K562 (cell line): ENCODE results near the gene SAE1. TPM values are rescaled to one million over a fixed set of nuclear protein-coding genes. Genes with fewer than 3 reads are reported as not detected.

Experiments used
- ARID3A ChIP-seq: IDR thresholded peaks from 2 replicates; pipeline ENCODE4 v1.6.1; 2012; ENCODE audit warnings: low read depth, low read length, improper control_type of control experiment, borderline replicate concordance
- GTF2E2 ChIP-seq: fragments of 200-800 bp; sonication (Bioruptor generic); IDR thresholded peaks from 2 replicates; pipeline ENCODE4 v1.6.1; 2016; ENCODE audit warnings: missing genetic modification characterization, missing compliant biosample characterization
- MYC ChIP-seq, 2 experiments: fragments of 250-450 bp in 1 of 2; sonication (Bioruptor Pico) in 1 of 2; IDR thresholded peaks; 2 replicates each; pipeline versions ENCODE4 v1.5.1 to v1.6.1; 2012 to 2021; ENCODE audit warnings: low read depth in 2 of 2, borderline replicate concordance in 1 of 2, improper control_type of control experiment in 1 of 2, low read length in 1 of 2, mild to moderate bottlenecking in 1 of 2, moderate library complexity in 1 of 2
- NCOA4 ChIP-seq: fragments of 450-650 bp; IDR thresholded peaks from 2 replicates; pipeline ENCODE4 v1.6.1; 2018; ENCODE audit warnings: mild to moderate bottlenecking; ENCODE audit not compliant: partially characterized antibody
- NR0B1 ChIP-seq: fragments of 450-650 bp; IDR thresholded peaks from one replicate; pipeline ENCODE4 v1.6.1; 2018; ENCODE audit warnings: mild to moderate bottlenecking, moderate library complexity; ENCODE audit not compliant: partially characterized antibody
- NR3C1 ChIP-seq: sonication (generic); formaldehyde crosslinking; IDR thresholded peaks from 2 replicates; pipeline ENCODE4 v1.8.1; 2022; ENCODE audit warnings: missing genetic modification reagents
- PCBP1 ChIP-seq: fragments of 200-400 bp; formaldehyde crosslinking; IDR thresholded peaks from 2 replicates; pipeline ENCODE4 v1.6.1; 2018; ENCODE audit warnings: mild to moderate bottlenecking, low read depth, low read length; ENCODE audit not compliant: poor library complexity, severe bottlenecking
- POLR2A ChIP-seq: fragments of 450-650 bp; conservative IDR thresholded peaks from 2 replicates; pipeline ENCODE4 v1.6.1; 2016
- RAD21 ChIP-seq, 2 experiments: fragments of 250-450 bp in 1 of 2; fragments of 450-650 bp in 1 of 2; sonication (Bioruptor Pico) in 1 of 2; formaldehyde crosslinking in 1 of 2; IDR thresholded peaks in 1 of 2; conservative IDR thresholded peaks in 1 of 2; 2 replicates each; pipeline versions ENCODE4 v1.4.0 to v1.8.0; 2020 to 2022; ENCODE audit warnings: mild to moderate bottlenecking in 2 of 2, moderate library complexity in 1 of 2
- SFPQ ChIP-seq: fragments of 200-400 bp; formaldehyde crosslinking; IDR thresholded peaks from 2 replicates; pipeline ENCODE4 v1.6.1; 2017; ENCODE audit warnings: mild to moderate bottlenecking, low read depth, low read length, moderate library complexity
- TFE3 ChIP-seq: fragments of 450-650 bp; formaldehyde crosslinking; IDR thresholded peaks from 2 replicates; pipeline ENCODE4 v1.4.0; 2020; ENCODE audit warnings: mild to moderate bottlenecking, mixed read lengths
- THAP7 ChIP-seq: fragments of 250-450 bp; sonication (Bioruptor Pico); IDR thresholded peaks from 2 replicates; pipeline ENCODE4 v1.5.0; 2021
- THRA ChIP-seq: fragments of 450-650 bp; IDR thresholded peaks from 2 replicates; pipeline ENCODE4 v1.6.1; 2017; ENCODE audit warnings: mild to moderate bottlenecking, moderate library complexity
- TRIM24 ChIP-seq, 2 experiments: fragments of 450-650 bp; IDR thresholded peaks; 2 replicates each; pipeline ENCODE4 v1.6.1; 2016
- ZKSCAN3 ChIP-seq: fragments of 250-450 bp; sonication (Bioruptor Pico); IDR thresholded peaks from 2 replicates; pipeline ENCODE4 v1.4.0; 2020
- ZNF584 ChIP-seq: fragments of 200-800 bp; sonication (Bioruptor generic); IDR thresholded peaks from 2 replicates; pipeline ENCODE4 v1.6.1; 2016; ENCODE audit warnings: low read depth, mild to moderate bottlenecking, missing genetic modification characterization, missing compliant biosample characterization
- ZZZ3 ChIP-seq: fragments of 450-650 bp; IDR thresholded peaks from 2 replicates; pipeline ENCODE4 v1.6.1; 2016; ENCODE audit warnings: antibody characterized with exemption, mild to moderate bottlenecking, moderate library complexity
- polyA plus RNA-seq, 8 experiments: library from polyadenylated mRNA; depleted of rRNA in 4 of 8; stranded (reverse) in 5 of 8; unstranded in 3 of 8; fragments of >200 nt; fragmentation: Nextera tagmentation in 2 of 8; fragmentation: Illumina TruSeq in 1 of 8; extraction: Ambion mirVana in 2 of 8; extraction: Trizol in 1 of 8; gene quantifications; 2 replicates each; pipeline versions ENCODE4 v1.2.1 to v1.2.3, GENCODE V29; 2011 to 2014; ENCODE audit warnings: inconsistent platforms in 1 of 8, missing spikeins in 1 of 8
- total RNA-seq, 7 experiments: library from RNA; depleted of rRNA in 6 of 7; stranded (reverse); fragments of >200 nt in 6 of 7; fragmentation: Illumina TruSeq in 2 of 7; extraction: Trizol in 2 of 7; gene quantifications; 2 replicates each; pipeline versions ENCODE4 v1.2.1 to v1.2.3, GENCODE V29; 2011 to 2021; ENCODE audit warnings: low replicate concordance in 1 of 7

The SAE1 gene
- total and polyA plus RNA-seq, 9 of the 15 experiments (the other 6 are each of a cell fraction or from before 2014, with no cell fraction given), result 82.8 to 299 (median 217) TPM

GRCh38 chr19:47112997-47113849 lies 17.4 kb upstream of the SAE1 start, which contains the start of gene ZC3H4 (continued):
- no peak for TF ChIP-seq NR0B1
- TF ChIP-seq PCBP1, result peak; percentile 86
- TF ChIP-seq TRIM24 (IDR thresholded peaks at IDR 0.05), result peak in 1 of 2 experiments; percentile 34; a peak in 1 of 4 replicates
- no peak for TF ChIP-seq THRA
- TF ChIP-seq RAD21 (CRISPR knock-in tag; conservative IDR thresholded peaks at IDR 0.05 in 1 of 2, IDR thresholded peaks at IDR 0.05 in 1 of 2), result no peak
- TF ChIP-seq SFPQ, result no peak
- peak; percentile 92 for TF ChIP-seq POLR2A
- no peak for TF ChIP-seq ZKSCAN3 (CRISPR knock-in tag)
- no peak for TF ChIP-seq GTF2E2
- no peak for TF ChIP-seq NCOA4
- TF ChIP-seq THAP7, result no peak
- no peak for TF ChIP-seq ZZZ3
- peak; percentile 95 for TF ChIP-seq TFE3 (CRISPR knock-in tag)
- TF ChIP-seq NR3C1 (CRISPR knock-in tag), result no peak
- no peak for TF ChIP-seq ARID3A
- TF ChIP-seq ZNF584 (CRISPR knock-in tag), result peak; percentile 7
- no peak; the same call in none of the 2 replicates for TF ChIP-seq MYC (IDR thresholded peaks at IDR 0.05; ENCODE audit: low read depth, low read length)
- TF ChIP-seq MYC (CRISPR knock-in tag; IDR thresholded peaks at IDR 0.05; ENCODE audit: borderline replicate concordance, low read depth), result peak; percentile 56; the same call in 1 of the 2 replicates
